IMR-90 (cell line): ENCODE measurements around the gene KCNT1. TPM values are rescaled to one million over a fixed set of nuclear protein-coding genes. Genes with fewer than 3 reads are reported as not detected.

Experiments
- ATAC-seq: fragments of 200-7000 bp; cut with Tn5 transposase; 2 replicates; pipeline ENCODE4 v1.9.1; 2020; ENCODE audit warnings: low read depth, mild to moderate bottlenecking, moderate library complexity
- BruUV-seq: library from RNA; stranded (reverse); fragments of 400-500 nt; replicated peaks from 2 replicates; lab custom pipeline; 2021; lab: Mats Ljungman, UMichigan
- CTCF ChIA-PET: fragments of 300-600 bp; formaldehyde crosslinking; extraction: SDS; loops from one replicate; lab custom pipeline; 2021; ENCODE audit warnings: antibody characterized with exemption; lab: Yijun Ruan, JAX
- POLR2A ChIA-PET: fragments of 300-600 bp; sonication (Branson Sonifier 250); formaldehyde crosslinking; loops from one replicate; lab custom pipeline; 2022; ENCODE audit warnings: antibody characterized with exemption; ENCODE audit not compliant: unreplicated experiment; lab: Charles Lee
- DNase-seq: peaks from one replicate; pipeline ENCODE4 v3.0.0; 2013
- H2AFZ ChIP-seq: replicated peaks from 2 replicates; pipeline ENCODE3; 2013; ENCODE audit warnings: low read length, mild to moderate bottlenecking; ENCODE audit not compliant: poor library complexity
- H2AK5ac ChIP-seq: 2 replicates; pipeline ENCODE4 v1.6.1; 2013; ENCODE audit warnings: low read depth, low read length, inconsistent platforms
- H2AK9ac ChIP-seq: replicated peaks from 2 replicates; pipeline ENCODE3; 2013; ENCODE audit warnings: mild to moderate bottlenecking, low read depth, low read length, moderate library complexity; ENCODE audit not compliant: poor library complexity
- H2BK120ac ChIP-seq: 2 replicates; pipeline ENCODE4 v1.6.1; 2013; ENCODE audit warnings: low read depth, low read length, inconsistent platforms
- H2BK15ac ChIP-seq: 3 replicates; pipeline ENCODE4 v1.6.1; 2013; ENCODE audit warnings: low read depth, low read length, inconsistent platforms
- H2BK20ac ChIP-seq: 2 replicates; pipeline ENCODE4 v1.6.1; 2013; ENCODE audit warnings: low read depth, mild to moderate bottlenecking, inconsistent platforms, low read length, moderate library complexity
- H2BK5ac ChIP-seq: 2 replicates; pipeline ENCODE4 v1.6.1; 2013; ENCODE audit warnings: mild to moderate bottlenecking, low read depth, low read length, inconsistent platforms; ENCODE audit not compliant: poor library complexity, severe bottlenecking
- H3K14ac ChIP-seq: replicated peaks from 2 replicates; pipeline ENCODE4 v1.6.1; 2013; ENCODE audit warnings: low read depth, low read length, inconsistent platforms
- H3K18ac ChIP-seq: 2 replicates; pipeline ENCODE4 v1.6.1; 2013; ENCODE audit warnings: low read depth, low read length, control low read depth
- H3K23ac ChIP-seq: 2 replicates; pipeline ENCODE4 v1.6.1; 2013; ENCODE audit warnings: low read depth, low read length, inconsistent platforms
- H3K27ac ChIP-seq: 2 replicates; pipeline ENCODE4 v1.5.1; 2013; ENCODE audit warnings: mild to moderate bottlenecking, control low read depth, low read length; ENCODE audit not compliant: insufficient read depth
- H3K27me3 ChIP-seq: 2 replicates; pipeline ENCODE4 v1.6.1; 2013; ENCODE audit warnings: low read length; ENCODE audit not compliant: control insufficient read depth, insufficient read depth
- H3K36me3 ChIP-seq: 2 replicates; pipeline ENCODE4 v1.6.1; 2013; ENCODE audit warnings: low read length, mixed read lengths; ENCODE audit not compliant: control insufficient read depth, insufficient read depth
- H3K4ac ChIP-seq: 2 replicates; pipeline ENCODE4 v1.6.1; 2013; ENCODE audit warnings: low read depth, low read length, inconsistent platforms
- H3K4me1 ChIP-seq: 2 replicates; pipeline ENCODE4 v1.6.1; 2013; ENCODE audit warnings: low read length, mixed read lengths; ENCODE audit not compliant: control insufficient read depth, insufficient read depth
- H3K4me2 ChIP-seq: 2 replicates; pipeline ENCODE4 v1.6.1; 2013; ENCODE audit warnings: low read depth, mild to moderate bottlenecking, control low read depth, low read length, moderate library complexity
- H3K4me3 ChIP-seq: 2 replicates; pipeline ENCODE4 v1.5.1; 2013; ENCODE audit warnings: low read depth, mild to moderate bottlenecking, control low read depth, low read length, moderate library complexity; ENCODE audit not compliant: insufficient read depth
- H3K56ac ChIP-seq: 2 replicates; pipeline ENCODE4 v1.6.1; 2013; ENCODE audit warnings: low read length, inconsistent platforms; ENCODE audit not compliant: insufficient read depth; ENCODE audit errors: extremely low read depth
- H3K79me1 ChIP-seq, 2 experiments: 2 replicates each; pipeline ENCODE4 v1.6.1; 2013; ENCODE audit warnings: low read length in 2 of 2, inconsistent platforms in 1 of 2, low read depth in 1 of 2
- H3K9ac ChIP-seq: 2 replicates; pipeline ENCODE4 v1.6.1; 2013; ENCODE audit warnings: low read depth, low read length, control low read depth
- H3K9me1 ChIP-seq: 2 replicates; pipeline ENCODE4 v1.6.1; 2013; ENCODE audit warnings: low read length, inconsistent platforms; ENCODE audit not compliant: insufficient read depth
- H3K9me3 ChIP-seq: 2 replicates; pipeline ENCODE4 v1.6.1; 2013; ENCODE audit warnings: low read length; ENCODE audit not compliant: control insufficient read depth, insufficient read depth
- H4K20me1 ChIP-seq: 2 replicates; pipeline ENCODE4 v1.6.1; 2013; ENCODE audit warnings: low read length, inconsistent platforms; ENCODE audit not compliant: insufficient read depth
- H4K5ac ChIP-seq: 2 replicates; pipeline ENCODE4 v1.6.1; 2013; ENCODE audit warnings: mild to moderate bottlenecking, low read depth, low read length, control low read depth
- H4K8ac ChIP-seq, 2 experiments: 2 replicates each; pipeline ENCODE4 v1.6.1; 2013; ENCODE audit warnings: low read depth in 2 of 2, low read length in 2 of 2, control low read depth in 1 of 2, inconsistent platforms in 1 of 2
- H4K91ac ChIP-seq: 2 replicates; pipeline ENCODE4 v1.6.1; 2013; ENCODE audit warnings: low read depth, low read length, inconsistent platforms; ENCODE audit not compliant: insufficient read depth
- CHD1 ChIP-seq: IDR thresholded peaks from 2 replicates; pipeline ENCODE4 v1.6.1; 2012; ENCODE audit warnings: low read depth, low read length, improper control_type of control experiment
- MAFK ChIP-seq: IDR thresholded peaks from 2 replicates; pipeline ENCODE4 v1.6.1; 2012; ENCODE audit warnings: low read depth, low read length, improper control_type of control experiment
- NFE2L2 ChIP-seq: fragments of 150-350 bp; IDR thresholded peaks from 2 replicates; pipeline ENCODE4 v1.6.1; 2016; ENCODE audit warnings: low read depth, mild to moderate bottlenecking, low read length
- WGBS, 2 experiments: methylation state at CpG; one replicate each; pipeline versions ENCODE4 v1.1.5 to v1.1.7; 2013; ENCODE audit warnings: missing lambda C conversion rate in 2 of 2; ENCODE audit not compliant: insufficient read length in 1 of 2; ENCODE audit errors: extremely low coverage in 2 of 2; 5-methylcytosine and 5-hydroxymethylcytosine counted together
- dilution Hi-C: fragments of 300-500 bp; cut with HindIII; formaldehyde crosslinking; loops from one replicate; pipeline ENCODE4 v1.14.3; 2018; ENCODE audit warnings: low sequenced_read_pairs; ENCODE audit not compliant: unreplicated experiment
- in situ Hi-C: fragments of 300-500 bp; cut with MboI; formaldehyde crosslinking; loops from 3 replicates; pipeline ENCODE4 v1.14.3; 2019; ENCODE audit warnings: low sequenced_read_pairs, inconsistent platforms, mixed read lengths
- intact Hi-C: fragments of 100-400 bp; cut with micrococcal nuclease; formaldehyde crosslinking; loops from 2 replicates; pipeline ENCODE4 v1.10.0; 2022
- polyA plus RNA-seq, 3 experiments: library from polyadenylated mRNA; depleted of rRNA; stranded (reverse); fragments of >200 nt; gene quantifications; 2 replicates each; pipeline ENCODE4 v1.2.3, GENCODE V29; 2012; ENCODE audit warnings: low replicate concordance in 1 of 3
- total RNA-seq: library from RNA; depleted of rRNA; stranded (reverse); fragments of >200 nt; gene quantifications from 2 replicates; pipeline ENCODE4 v1.2.3, GENCODE V29; 2012
- TF ChIP-seq, protein P1 (sequence below): fragments of 150-350 bp; IDR thresholded peaks from 2 replicates; pipeline ENCODE4 v1.6.1; 2016; ENCODE audit warnings: low read depth, mild to moderate bottlenecking, low read length, moderate library complexity, borderline replicate concordance

Gene KCNT1
- total and polyA plus RNA-seq, 2 of the 4 experiments (the other 2 are of a cell fraction), result not detected

DNA sequence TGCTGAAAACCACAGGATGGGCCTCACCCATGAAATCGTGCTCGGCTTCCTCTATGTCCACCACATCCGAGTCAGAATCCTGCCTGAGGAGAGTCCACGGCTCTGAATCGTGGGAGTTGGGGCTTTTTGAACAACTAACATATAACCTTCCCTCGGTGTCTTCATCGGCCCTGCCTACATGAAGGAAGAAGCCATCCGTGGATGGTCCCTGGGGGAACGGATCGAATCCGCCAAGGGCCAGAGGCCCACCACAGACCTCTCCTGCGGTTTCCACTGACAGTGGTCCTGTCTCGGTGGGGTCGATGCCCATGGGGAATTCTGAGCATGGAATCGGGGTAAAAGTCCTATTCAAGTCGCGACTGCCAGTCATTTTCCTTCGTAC lies 120.4 kb downstream of the KCNT1 start:
- H3K36me3 ChIP-seq, result peaks cover 57% of the 10 kb centered on the region
- CTCF ChIA-PET, result no interaction called here

More for the DNA sequence above, 120.4 kb downstream of the KCNT1 start:
- Histone ChIP-seq H3K79me1 (peaks cover 14 to 25% of the 10 kb centered on the region in 2 experiments), H2AK5ac (no peak overlapping the region), H3K4ac (no peak overlapping the region), H4K91ac (no peak overlapping the region), H3K23ac (no peak overlapping the region), H2BK20ac (no peak overlapping the region), H4K8ac (no peak overlapping the region), H3K9me1 (no peaks in the 10 kb centered on the region), H2BK120ac (no peak overlapping the region), H2BK5ac (no peak overlapping the region), H3K56ac (no peak overlapping the region), H4K5ac (no peak overlapping the region), H3K9ac (no peak overlapping the region), H3K4me1 (no peaks in the 10 kb centered on the region), H3K4me2 (no peak overlapping the region), H2AK9ac (no peak overlapping the region), H2AFZ (no peak overlapping the region), H3K27me3 (no peaks in the 10 kb centered on the region), H3K9me3 (no peaks in the 10 kb centered on the region), H3K14ac (no peak overlapping the region), H3K4me3 (no peak overlapping the region), H4K20me1 (peaks cover 6% of the 10 kb centered on the region), H3K27ac (no peak overlapping the region), H3K18ac (no peak overlapping the region), H2BK15ac (no peak overlapping the region)
- intact Hi-C loops, result no loop called here
- 97% methylated on average over 15 of the region's 18 CpGs; no CpG with 5 or more reads in 1 of the 2 experiments for WGBS, 2 experiments
- TF ChIP-seq, protein P1, sequence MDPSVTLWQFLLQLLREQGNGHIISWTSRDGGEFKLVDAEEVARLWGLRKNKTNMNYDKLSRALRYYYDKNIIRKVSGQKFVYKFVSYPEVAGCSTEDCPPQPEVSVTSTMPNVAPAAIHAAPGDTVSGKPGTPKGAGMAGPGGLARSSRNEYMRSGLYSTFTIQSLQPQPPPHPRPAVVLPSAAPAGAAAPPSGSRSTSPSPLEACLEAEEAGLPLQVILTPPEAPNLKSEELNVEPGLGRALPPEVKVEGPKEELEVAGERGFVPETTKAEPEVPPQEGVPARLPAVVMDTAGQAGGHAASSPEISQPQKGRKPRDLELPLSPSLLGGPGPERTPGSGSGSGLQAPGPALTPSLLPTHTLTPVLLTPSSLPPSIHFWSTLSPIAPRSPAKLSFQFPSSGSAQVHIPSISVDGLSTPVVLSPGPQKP, result no peak
- TF ChIP-seq NFE2L2 (no peak), MAFK (no peak), CHD1 (no peak)
- no peak for DNase-seq
- ATAC-seq, result no peak
- POLR2A ChIA-PET, result no interaction called here
- dilution Hi-C loops, result no loop called here
- BruUV-seq, result TSS peak; percentile 70
- in situ Hi-C loops, result no loop called here
